K562 (cell line): Measurements from ENCODE around the gene IFNGR2. TPM values are rescaled to one million over a fixed set of nuclear protein-coding genes. Genes with fewer than 3 reads are reported as not detected.

Experiments
- KAT7 ChIP-seq: sonication (generic); formaldehyde crosslinking; IDR thresholded peaks from 2 replicates; pipeline ENCODE4 v1.8.0; 2022; ENCODE audit warnings: missing genetic modification reagents, mild to moderate bottlenecking, borderline replicate concordance
- NR1H2 ChIP-seq: sonication (generic); formaldehyde crosslinking; IDR thresholded peaks from 2 replicates; pipeline ENCODE4 v1.4.0; 2020; ENCODE audit warnings: mild to moderate bottlenecking, missing genetic modification reagents
- NR2C2 ChIP-seq, 2 experiments: fragments of 200-800 bp in 1 of 2; sonication (Bioruptor generic) in 1 of 2; sonication (generic) in 1 of 2; formaldehyde crosslinking in 1 of 2; IDR thresholded peaks; 2 replicates each; pipeline versions ENCODE4 v1.6.1 to v1.8.0; 2016 to 2022; ENCODE audit warnings: mild to moderate bottlenecking in 1 of 2, missing compliant biosample characterization in 1 of 2, missing genetic modification characterization in 1 of 2, missing genetic modification reagents in 1 of 2
- PBX2 ChIP-seq, 2 experiments: IDR thresholded peaks in 1 of 2; conservative IDR thresholded peaks in 1 of 2; 2 replicates each; pipeline ENCODE4 v1.6.1; 2016; ENCODE audit warnings: low read depth in 2 of 2, mild to moderate bottlenecking in 1 of 2, missing compliant biosample characterization in 1 of 2, missing genetic modification characterization in 1 of 2, moderate library complexity in 1 of 2
- POLR2B ChIP-seq: fragments of 450-650 bp; IDR thresholded peaks from 2 replicates; pipeline ENCODE4 v1.6.1; 2018; ENCODE audit warnings: low read depth; ENCODE audit not compliant: partially characterized antibody
- PPARD ChIP-seq: fragments of 250-450 bp; sonication (Bioruptor Pico); IDR thresholded peaks from 2 replicates; pipeline ENCODE4 v1.8.0; 2022; ENCODE audit warnings: inconsistent platforms, mild to moderate bottlenecking, moderate library complexity
- SMAD4 ChIP-seq: fragments of 250-450 bp; sonication (Bioruptor Pico); conservative IDR thresholded peaks from 2 replicates; pipeline ENCODE4 v1.8.0; 2021; ENCODE audit warnings: inconsistent platforms, mild to moderate bottlenecking, moderate library complexity
- USF1 ChIP-seq: sonication (generic); formaldehyde crosslinking; IDR thresholded peaks from 2 replicates; pipeline ENCODE4 v1.9.0; 2022; ENCODE audit warnings: mild to moderate bottlenecking, missing genetic modification reagents
- ZBTB40 ChIP-seq, 2 experiments: fragments of 450-650 bp in 1 of 2; sonication (generic) in 1 of 2; formaldehyde crosslinking in 1 of 2; IDR thresholded peaks; 2 replicates each; pipeline versions ENCODE4 v1.7.1 to v1.9.0; 2016 to 2022; ENCODE audit warnings: inconsistent platforms in 1 of 2, mild to moderate bottlenecking in 1 of 2, missing genetic modification reagents in 1 of 2
- ZNF146 ChIP-seq: IDR thresholded peaks from one replicate; pipeline ENCODE4 v1.6.1; 2018; ENCODE audit warnings: missing compliant biosample characterization; ENCODE audit not compliant: unreplicated experiment
- polyA plus RNA-seq, 8 experiments: library from polyadenylated mRNA; depleted of rRNA in 4 of 8; stranded (reverse) in 5 of 8; unstranded in 3 of 8; fragments of >200 nt; fragmentation: Nextera tagmentation in 2 of 8; fragmentation: Illumina TruSeq in 1 of 8; extraction: Ambion mirVana in 2 of 8; extraction: Trizol in 1 of 8; gene quantifications; 2 replicates each; pipeline versions ENCODE4 v1.2.1 to v1.2.3, GENCODE V29; 2011 to 2014; ENCODE audit warnings: inconsistent platforms in 1 of 8, missing spikeins in 1 of 8
- total RNA-seq, 7 experiments: library from RNA; depleted of rRNA in 6 of 7; stranded (reverse); fragments of >200 nt in 6 of 7; fragmentation: Illumina TruSeq in 2 of 7; extraction: Trizol in 2 of 7; gene quantifications; 2 replicates each; pipeline versions ENCODE4 v1.2.1 to v1.2.3, GENCODE V29; 2011 to 2021; ENCODE audit warnings: low replicate concordance in 1 of 7

IFNGR2 gene
- total and polyA plus RNA-seq, 9 of the 15 experiments (the other 6 are each of a cell fraction or from before 2014, with no cell fraction given), result 6.7 to 58.0 (median 28.5) TPM

GRCh38 chr21:33383056-33383888, 19.9 kb upstream of the IFNGR2 start (continued):
- TF ChIP-seq NR2C2 (CRISPR knock-in tag; IDR thresholded peaks at IDR 0.05) (no peak), NR2C2 (tag; IDR thresholded peaks at IDR 0.05) (peak; percentile 67), KAT7 (CRISPR knock-in tag) (no peak), PBX2 (CRISPR knock-in tag; IDR thresholded peaks at IDR 0.05; ENCODE audit: low read depth) (no peak), PBX2 (tag; conservative IDR thresholded peaks at IDR 0.05; ENCODE audit: low read depth) (no peak), ZBTB40 (IDR thresholded peaks at IDR 0.05) (peak; percentile 50; the same call in 1 of the 2 replicates), ZBTB40 (CRISPR knock-in tag; IDR thresholded peaks at IDR 0.05) (no peak), SMAD4 (CRISPR knock-in tag) (peak; percentile 72), USF1 (CRISPR knock-in tag) (peak; percentile 97), POLR2B (peak; percentile 17), NR1H2 (CRISPR knock-in tag) (no peak), ZNF146 (CRISPR knock-in tag) (no peak), PPARD (no peak)
